Measurements from ENCODE around the gene IRF5.

GRCh38 chr7:128903621-128904361, 33.9 kb upstream of the IRF5 start:
- no peak for TF ChIP-seq CTCF (IDR thresholded peaks at IDR 0.05; ENCODE audit: poor library complexity, severe bottlenecking)
- TF ChIP-seq SMC3 (conservative IDR thresholded peaks at IDR 0.05; ENCODE audit: poor library complexity) = no peak
- no peak for TF ChIP-seq REST (IDR thresholded peaks at IDR 0.05; ENCODE audit: borderline replicate concordance)
- TF ChIP-seq EP300 (conservative IDR thresholded peaks at IDR 0.05; ENCODE audit: poor library complexity, severe bottlenecking) = no peak
- no peak for TF ChIP-seq EZH2 (IDR thresholded peaks at IDR 0.05; ENCODE audit: borderline replicate concordance, insufficient read depth, low read length, poor library complexity, severe bottlenecking)
- TF ChIP-seq POLR2AphosphoS5 (IDR thresholded peaks at IDR 0.05) = no peak
- no peak for TF ChIP-seq RAD21 (conservative IDR thresholded peaks at IDR 0.05)

Measured in neural cell (in vitro differentiated cells).